PFSK-1 (cell line): Measurements from ENCODE around the gene HBB.

Source experiments
- FOXP2 ChIP-seq: optimal IDR thresholded peaks from 2 replicates; pipeline ENCODE3; 2011; ENCODE audit warnings: borderline replicate concordance, control low read depth, inconsistent platforms; ENCODE audit not compliant: insufficient read depth; ENCODE audit errors: extremely low read length, extremely low read depth
- POLR2AphosphoS5 ChIP-seq: IDR thresholded peaks from 2 replicates; pipeline ENCODE4 v1.6.1; 2012; ENCODE audit warnings: low read depth, mild to moderate bottlenecking, control low read depth, low read length, moderate library complexity
- SIN3A ChIP-seq: IDR thresholded peaks from 2 replicates; pipeline ENCODE4 v1.6.1; 2012; ENCODE audit warnings: mild to moderate bottlenecking, low read length, moderate library complexity, borderline replicate concordance; ENCODE audit not compliant: insufficient read depth
- TAF1 ChIP-seq: IDR thresholded peaks from 2 replicates; pipeline ENCODE4 v1.6.1; 2012; ENCODE audit warnings: low read length, control low read depth, borderline replicate concordance; ENCODE audit not compliant: insufficient read depth
- TF ChIP-seq, protein P1 (sequence below), 2 experiments: IDR thresholded peaks; 2 replicates each; pipeline versions ENCODE4 v1.6.1 to v1.8.0; 2011 to 2012; ENCODE audit warnings: low read depth in 2 of 2, low read length in 2 of 2, control low read depth in 1 of 2, inconsistent platforms in 1 of 2, mild to moderate bottlenecking in 1 of 2, moderate library complexity in 1 of 2; ENCODE audit not compliant: insufficient read depth in 1 of 2

HBB gene

DNA sequence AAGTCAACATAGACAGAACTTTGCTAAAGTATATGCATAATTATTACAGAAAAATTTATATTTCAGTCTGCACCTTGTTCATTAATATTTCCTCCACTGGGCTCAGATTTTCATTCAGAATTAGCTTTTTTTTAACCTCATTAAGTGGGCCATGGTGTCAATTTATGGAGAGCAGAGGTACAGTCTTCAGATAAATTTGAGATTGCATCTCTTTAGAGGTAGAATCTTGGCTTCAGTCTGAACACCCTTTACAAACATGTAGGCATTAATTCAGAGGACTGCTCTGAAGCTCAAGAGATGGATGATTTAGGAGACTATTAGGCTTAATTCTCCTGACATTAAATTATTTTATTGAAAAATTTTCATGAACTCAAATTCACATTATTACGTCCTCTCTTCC is 3.4 kb upstream of the HBB start:
- TF ChIP-seq POLR2AphosphoS5: no peak
- TF ChIP-seq, protein P1, sequence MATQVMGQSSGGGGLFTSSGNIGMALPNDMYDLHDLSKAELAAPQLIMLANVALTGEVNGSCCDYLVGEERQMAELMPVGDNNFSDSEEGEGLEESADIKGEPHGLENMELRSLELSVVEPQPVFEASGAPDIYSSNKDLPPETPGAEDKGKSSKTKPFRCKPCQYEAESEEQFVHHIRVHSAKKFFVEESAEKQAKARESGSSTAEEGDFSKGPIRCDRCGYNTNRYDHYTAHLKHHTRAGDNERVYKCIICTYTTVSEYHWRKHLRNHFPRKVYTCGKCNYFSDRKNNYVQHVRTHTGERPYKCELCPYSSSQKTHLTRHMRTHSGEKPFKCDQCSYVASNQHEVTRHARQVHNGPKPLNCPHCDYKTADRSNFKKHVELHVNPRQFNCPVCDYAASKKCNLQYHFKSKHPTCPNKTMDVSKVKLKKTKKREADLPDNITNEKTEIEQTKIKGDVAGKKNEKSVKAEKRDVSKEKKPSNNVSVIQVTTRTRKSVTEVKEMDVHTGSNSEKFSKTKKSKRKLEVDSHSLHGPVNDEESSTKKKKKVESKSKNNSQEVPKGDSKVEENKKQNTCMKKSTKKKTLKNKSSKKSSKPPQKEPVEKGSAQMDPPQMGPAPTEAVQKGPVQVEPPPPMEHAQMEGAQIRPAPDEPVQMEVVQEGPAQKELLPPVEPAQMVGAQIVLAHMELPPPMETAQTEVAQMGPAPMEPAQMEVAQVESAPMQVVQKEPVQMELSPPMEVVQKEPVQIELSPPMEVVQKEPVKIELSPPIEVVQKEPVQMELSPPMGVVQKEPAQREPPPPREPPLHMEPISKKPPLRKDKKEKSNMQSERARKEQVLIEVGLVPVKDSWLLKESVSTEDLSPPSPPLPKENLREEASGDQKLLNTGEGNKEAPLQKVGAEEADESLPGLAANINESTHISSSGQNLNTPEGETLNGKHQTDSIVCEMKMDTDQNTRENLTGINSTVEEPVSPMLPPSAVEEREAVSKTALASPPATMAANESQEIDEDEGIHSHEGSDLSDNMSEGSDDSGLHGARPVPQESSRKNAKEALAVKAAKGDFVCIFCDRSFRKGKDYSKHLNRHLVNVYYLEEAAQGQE (IDR thresholded peaks at IDR 0.05; ENCODE audit: insufficient read depth in 1 of 2, low read depth in 2 of 2, low read length in 2 of 2): no peak
- TF ChIP-seq TAF1: no peak
- TF ChIP-seq SIN3A: no peak
- no peak for TF ChIP-seq FOXP2

DNA sequence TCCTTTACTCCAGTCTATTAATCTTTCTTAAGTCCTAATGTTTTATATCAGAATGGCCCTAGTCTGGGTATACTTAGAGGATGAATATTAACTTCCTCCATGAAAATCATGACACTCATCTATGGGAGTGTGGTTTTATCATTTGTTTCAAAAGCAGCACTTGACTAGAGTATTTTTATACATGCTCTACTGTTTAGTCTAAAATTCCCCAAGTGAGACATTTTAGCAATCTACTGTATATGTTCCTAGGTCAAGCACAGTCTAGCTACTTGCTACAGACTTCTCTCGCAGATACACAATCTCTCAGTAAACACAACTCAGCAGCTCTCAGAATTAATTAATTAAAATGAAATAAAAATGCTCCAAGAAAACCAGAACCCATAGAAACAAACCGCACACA is 2.9 kb upstream of the HBB start:
- TF ChIP-seq, protein P1 (IDR thresholded peaks at IDR 0.05; ENCODE audit: insufficient read depth in 1 of 2, low read depth in 2 of 2, low read length in 2 of 2): no peak
- TF ChIP-seq POLR2AphosphoS5: no peak
- no peak for TF ChIP-seq TAF1
- TF ChIP-seq FOXP2: no peak
- TF ChIP-seq SIN3A: no peak

DNA sequence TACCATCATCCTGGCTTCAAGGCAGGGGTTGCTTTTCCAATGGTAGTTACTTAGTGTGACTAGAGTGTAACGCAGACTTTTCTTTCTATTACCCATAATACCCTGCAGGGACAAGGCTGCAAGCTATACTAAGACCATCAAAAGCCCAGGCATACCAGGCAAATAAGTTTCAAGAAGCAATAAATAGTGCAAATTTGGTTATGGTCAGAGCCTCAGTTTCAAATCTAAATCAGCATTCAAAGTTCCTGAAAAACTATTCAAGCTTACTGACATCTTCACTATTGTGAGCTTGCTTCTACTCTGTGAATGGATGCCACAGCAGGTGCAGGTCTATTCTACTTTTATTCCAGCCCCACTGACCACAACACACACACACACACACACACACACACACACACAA is 2.5 kb upstream of the HBB start:
- no peak for TF ChIP-seq FOXP2
- no peak for TF ChIP-seq POLR2AphosphoS5
- TF ChIP-seq, protein P1 (IDR thresholded peaks at IDR 0.05; ENCODE audit: insufficient read depth in 1 of 2, low read depth in 2 of 2, low read length in 2 of 2): no peak
- TF ChIP-seq SIN3A: no peak
- TF ChIP-seq TAF1: no peak

DNA sequence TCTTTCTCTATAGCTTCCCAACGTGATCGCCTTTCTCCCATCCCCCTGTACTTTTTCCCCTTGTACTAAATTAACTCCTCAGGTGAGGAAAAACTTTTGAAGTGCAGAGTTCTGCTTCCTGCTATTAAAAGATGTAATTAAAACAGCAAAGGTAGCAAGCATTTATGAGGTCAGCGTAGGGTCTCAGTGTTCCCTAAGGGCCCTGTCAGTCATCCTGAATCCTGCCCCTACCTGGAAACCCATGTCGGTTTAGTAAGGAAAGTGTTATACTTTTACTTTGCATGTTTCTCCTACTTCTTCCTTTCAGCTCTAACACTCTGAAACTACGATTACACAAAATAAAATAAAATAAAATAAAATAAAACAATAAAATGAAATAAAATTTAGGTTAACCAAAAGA is 1.3 kb upstream of the HBB start:
- TF ChIP-seq, protein P1 (IDR thresholded peaks at IDR 0.05; ENCODE audit: insufficient read depth in 1 of 2, low read depth in 2 of 2, low read length in 2 of 2): no peak
- TF ChIP-seq FOXP2 (no peak), TAF1 (no peak), SIN3A (no peak), POLR2AphosphoS5 (no peak)

DNA sequence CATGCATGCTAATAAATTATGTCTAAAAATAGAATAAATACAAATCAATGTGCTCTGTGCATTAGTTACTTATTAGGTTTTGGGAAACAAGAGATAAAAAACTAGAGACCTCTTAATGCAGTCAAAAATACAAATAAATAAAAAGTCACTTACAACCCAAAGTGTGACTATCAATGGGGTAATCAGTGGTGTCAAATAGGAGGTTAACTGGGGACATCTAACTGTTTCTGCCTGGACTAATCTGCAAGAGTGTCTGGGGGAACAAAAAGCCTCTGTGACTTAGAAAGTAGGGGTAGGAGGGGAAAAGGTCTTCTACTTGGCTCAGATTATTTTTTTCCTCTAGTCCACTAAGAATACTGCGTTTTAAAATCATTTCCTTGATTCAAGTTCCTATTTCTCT is 810 bp upstream of the HBB start:
- TF ChIP-seq FOXP2: no peak
- TF ChIP-seq POLR2AphosphoS5: no peak
- TF ChIP-seq, protein P1 (IDR thresholded peaks at IDR 0.05; ENCODE audit: insufficient read depth in 1 of 2, low read depth in 2 of 2, low read length in 2 of 2): no peak
- TF ChIP-seq SIN3A: no peak
- TF ChIP-seq TAF1: no peak
